ENCODE data around the gene POLR3E. TPM values are rescaled to one million over a fixed set of nuclear protein-coding genes. Genes with fewer than 3 reads are reported as not detected.

Gene POLR3E
- total RNA-seq, 4 donors from 2014 or later, result 39.1 to 113 (median 65.1) TPM

DNA sequence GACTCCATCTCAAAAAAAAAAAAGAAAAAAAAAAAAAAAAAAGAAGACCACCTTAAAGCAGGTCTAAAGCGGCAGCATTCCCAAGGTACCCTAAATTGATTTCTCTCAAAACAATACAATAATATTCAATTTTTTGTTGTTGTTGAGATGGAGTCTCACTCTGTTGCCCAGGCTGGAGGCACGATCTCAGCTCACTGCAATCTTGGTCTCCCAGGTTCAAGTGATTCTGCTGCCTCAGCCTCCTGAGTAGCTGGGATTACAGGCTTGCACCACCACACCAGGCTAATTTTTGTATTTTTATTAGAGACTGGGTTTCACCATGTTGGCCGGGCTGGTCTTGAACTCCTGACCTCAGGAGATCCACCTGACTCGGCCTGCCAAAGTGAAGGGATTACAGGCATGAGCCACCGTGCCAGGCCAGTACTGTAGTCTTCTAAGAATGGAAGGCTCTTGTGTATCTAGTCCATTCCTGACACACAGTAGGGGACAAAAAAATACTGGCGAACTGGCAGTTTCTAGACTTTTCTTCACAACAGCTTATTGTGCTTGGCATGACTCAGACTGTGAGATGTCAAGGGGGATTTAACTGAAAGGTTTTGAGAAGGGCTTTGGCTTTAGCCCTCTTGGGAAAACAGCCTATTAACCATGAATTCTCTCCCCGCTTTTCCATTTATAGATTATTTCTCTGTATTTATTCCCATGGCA is 59.9 kb downstream of the POLR3E start:
- H3K4me3 ChIP-seq, result no peak overlapping the region
- peaks cover 0 to 6% (median 0%) of the 10 kb centered on the region in 3 donors for H3K36me3 ChIP-seq
- H3K9me3 ChIP-seq, result no peaks in the 10 kb centered on the region
- H3K4me1 ChIP-seq, result peaks cover 0 to 40% (median 6%) of the 10 kb centered on the region in 4 donors
- TF ChIP-seq POLR2A (IDR thresholded peaks at IDR 0.05) (no peak), CTCF (IDR thresholded peaks at IDR 0.05) (no peak)
- H3K27me3 ChIP-seq, result no peaks in the 10 kb centered on the region
- no peak for DNase-seq
- H3K27ac ChIP-seq, result peak overlapping the region; percentile 61 to 76 (median 68)

GRCh38 chr16:22357635-22357971 is 60.4 kb downstream of the POLR3E start:
- no peak for DNase-seq
- H3K27ac ChIP-seq, result peak overlapping the region; percentile 61 to 76 (median 68)
- peaks cover 0 to 11% (median 0%) of the 10 kb centered on the region in 3 donors for H3K36me3 ChIP-seq
- H3K27me3 ChIP-seq, result no peaks in the 10 kb centered on the region
- H3K4me3 ChIP-seq, result no peak overlapping the region
- H3K4me1 ChIP-seq, result peaks cover 0 to 35% (median 6%) of the 10 kb centered on the region in 4 donors
- no peak for TF ChIP-seq CTCF (IDR thresholded peaks at IDR 0.05)
- TF ChIP-seq POLR2A (IDR thresholded peaks at IDR 0.05), result no peak
- H3K9me3 ChIP-seq, result no peaks in the 10 kb centered on the region

GRCh38 chr16:22358000-22358399 is 60.8 kb downstream of the POLR3E start:
- Histone ChIP-seq H3K9me3 (no peaks in the 10 kb centered on the region), H3K4me3 (no peak overlapping the region), H3K36me3 (peaks cover 0 to 15% (median 0%) of the 10 kb centered on the region in 3 donors), H3K27ac (peak overlapping the region; percentile 61 to 76 (median 68)), H3K4me1 (peaks cover 0 to 31% (median 6%) of the 10 kb centered on the region in 4 donors), H3K27me3 (no peaks in the 10 kb centered on the region)
- TF ChIP-seq POLR2A (IDR thresholded peaks at IDR 0.05) (no peak), CTCF (IDR thresholded peaks at IDR 0.05) (no peak)
- peak in 1 of 3 donors; percentile 25 for DNase-seq

- no peak for DNase-seq
- Histone ChIP-seq H3K4me1 (peaks cover 0 to 14% (median 3%) of the 10 kb centered on the region in 4 donors), H3K36me3 (peaks cover 0 to 32% (median 3%) of the 10 kb centered on the region in 3 donors), H3K27ac (peak overlapping the region in 1 of 4 donors; percentile 47), H3K27me3 (no peaks in the 10 kb centered on the region), H3K4me3 (no peak overlapping the region), H3K9me3 (no peaks in the 10 kb centered on the region)
- TF ChIP-seq CTCF (IDR thresholded peaks at IDR 0.05) (no peak), POLR2A (IDR thresholded peaks at IDR 0.05) (no peak)
Observed at GRCh38 chr16:22359679-22360078, 62.5 kb downstream of the POLR3E start.

- H3K36me3 ChIP-seq, result peaks cover 0 to 36% (median 3%) of the 10 kb centered on the region in 3 donors
- H3K27me3 ChIP-seq, result no peaks in the 10 kb centered on the region
- peak overlapping the region in 1 of 4 donors; percentile 40 for H3K27ac ChIP-seq
- peaks cover 0 to 6% (median 3%) of the 10 kb centered on the region in 4 donors for H3K4me1 ChIP-seq
- TF ChIP-seq CTCF (IDR thresholded peaks at IDR 0.05) (no peak), POLR2A (IDR thresholded peaks at IDR 0.05) (no peak)
- H3K9me3 ChIP-seq, result no peaks in the 10 kb centered on the region
- H3K4me3 ChIP-seq, result no peak overlapping the region
- DNase-seq, result no peak
Observed at GRCh38 chr16:22360963-22361659, 63.9 kb downstream of the POLR3E start.
